Muscle of leg (tissue), 11 donors: Measurements from ENCODE around the gene COL23A1. TPM values are rescaled to one million over a fixed set of nuclear protein-coding genes. Genes with fewer than 3 reads are reported as not detected.

ENCODE experiments used
- DNase-seq: peaks from one replicate; pipeline ENCODE4 v3.0.0; 2013
- H3K27ac ChIP-seq: one replicate; pipeline ENCODE4 v1.5.1; 2013; ENCODE audit warnings: mild to moderate bottlenecking, low read length, control low read depth
- H3K27me3 ChIP-seq: one replicate; pipeline ENCODE4 v1.6.1; 2013; ENCODE audit warnings: low read length; ENCODE audit not compliant: control insufficient read depth, insufficient read depth
- H3K36me3 ChIP-seq: one replicate; pipeline ENCODE4 v1.6.1; 2013; ENCODE audit warnings: low read length; ENCODE audit not compliant: control insufficient read depth, insufficient read depth
- H3K4me1 ChIP-seq: one replicate; pipeline ENCODE4 v1.6.1; 2013; ENCODE audit warnings: low read length; ENCODE audit not compliant: control insufficient read depth, insufficient read depth
- H3K4me3 ChIP-seq: one replicate; pipeline ENCODE4 v1.5.1; 2013; ENCODE audit warnings: low read length, control low read depth
- H3K9me3 ChIP-seq: replicated peaks from 2 replicates; pipeline ENCODE4 v1.6.1; 2013; ENCODE audit warnings: low read depth, low read length; ENCODE audit not compliant: control insufficient read depth
- WGBS: methylation state at CpG from one replicate; pipeline ENCODE4 v1.1.5; 2013; ENCODE audit warnings: missing lambda C conversion rate; ENCODE audit not compliant: insufficient coverage; 5-methylcytosine and 5-hydroxymethylcytosine counted together
- polyA plus RNA-seq, 8 donors: library from polyadenylated mRNA; unstranded; fragments of 120-200 nt; gene quantifications; one replicate each; pipeline versions ENCODE4 v1.2.1 to v1.2.3, GENCODE V29; 2013; ENCODE audit warnings: inconsistent platforms in 1 of 8, low replicate concordance in 1 of 8; ENCODE audit not compliant: insufficient read length in 8 of 8, insufficient read depth in 1 of 8
- total RNA-seq: library from RNA; stranded (reverse); fragments of 120-200 nt; gene quantifications from one replicate; pipeline ENCODE4 v1.2.4, GENCODE V29; 2013

The COL23A1 gene
- total and polyA plus RNA-seq, 9 donors: 1.3 to 5.1 (median 3.0) TPM

DNA sequence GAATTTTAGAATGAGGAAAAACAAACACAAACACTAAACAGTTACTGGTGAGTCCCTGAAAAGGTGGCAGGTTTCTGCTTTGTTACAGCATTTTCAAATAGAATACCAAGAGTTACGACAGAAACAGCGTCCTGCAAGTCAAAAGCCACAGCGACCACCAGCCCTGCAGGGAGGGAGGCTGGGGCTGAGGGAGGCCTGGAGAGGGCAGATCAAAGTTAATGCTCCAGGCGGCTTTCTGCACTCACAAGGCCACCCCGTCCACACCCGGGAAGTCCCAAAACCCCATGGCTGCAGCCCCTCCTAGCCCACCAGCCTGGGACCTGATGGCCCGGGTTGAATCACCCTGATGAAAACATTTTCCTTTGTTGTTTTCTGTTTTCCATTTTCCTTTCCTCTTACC, 29.3 kb downstream of the COL23A1 start:
- 74% methylated on average over 5 of the region's 7 CpGs for WGBS
- Histone ChIP-seq H3K27ac (no peak overlapping the region), H3K36me3 (no peaks in the 10 kb centered on the region), H3K4me1 (peaks cover 10% of the 10 kb centered on the region), H3K4me3 (no peak overlapping the region), H3K9me3 (no peaks in the 10 kb centered on the region), H3K27me3 (peaks cover 3% of the 10 kb centered on the region)
- no peak for DNase-seq

DNA sequence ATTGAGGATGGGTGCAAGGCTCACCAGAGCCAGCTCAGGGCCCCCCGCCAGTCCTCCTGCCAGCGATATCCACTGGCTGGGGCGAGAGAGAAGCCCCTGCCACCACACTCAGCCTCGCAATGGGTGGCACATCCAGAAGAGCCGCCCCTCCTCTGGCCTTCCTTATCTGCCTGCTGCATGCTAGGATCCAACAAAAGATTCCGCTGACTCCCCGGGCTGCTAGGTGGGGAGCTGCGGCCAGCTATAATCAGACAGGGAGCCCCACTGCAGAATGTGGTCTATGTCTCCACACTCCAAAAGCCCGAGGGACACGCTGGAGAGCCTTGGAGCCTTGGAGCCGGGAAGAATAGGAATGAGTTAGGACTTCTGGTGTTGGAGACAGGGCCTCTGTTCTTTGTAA, 32.8 kb downstream of the COL23A1 start:
- H3K9me3 ChIP-seq: no peaks in the 10 kb centered on the region
- no peak overlapping the region for H3K4me3 ChIP-seq
- H3K36me3 ChIP-seq: no peaks in the 10 kb centered on the region
- H3K27ac ChIP-seq: no peak overlapping the region
- H3K27me3 ChIP-seq: peaks cover 3% of the 10 kb centered on the region
- 85% methylated on average over 11 of the region's 11 CpGs for WGBS
- DNase-seq: no peak
- peaks cover 10% of the 10 kb centered on the region for H3K4me1 ChIP-seq

DNA sequence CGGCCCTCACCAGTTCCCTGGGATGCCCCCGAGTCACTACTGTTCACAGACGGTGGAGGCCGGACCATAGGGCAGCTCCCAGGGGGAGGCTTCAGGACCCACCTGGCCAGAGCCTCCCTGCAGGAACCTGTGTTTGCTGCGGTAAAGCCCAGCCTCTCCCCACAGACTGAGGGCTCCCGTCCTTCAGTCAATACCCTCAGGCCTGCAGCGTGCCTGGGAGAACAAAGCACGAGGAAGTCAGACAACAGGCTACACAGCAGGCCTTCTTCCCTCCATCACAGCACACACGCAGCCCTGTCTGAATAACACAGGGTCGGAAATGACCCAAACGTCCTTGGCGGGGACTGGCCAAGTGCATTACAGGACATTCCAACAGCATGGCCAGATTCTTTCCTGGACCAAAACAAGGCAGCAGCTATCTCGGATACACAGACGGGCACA, 34.4 kb downstream of the COL23A1 start:
- 78% methylated on average over 13 of the region's 14 CpGs for whole genome bisulfite sequencing
- H3K27ac ChIP-seq: no peak overlapping the region
- peaks cover 8% of the 10 kb centered on the region for H3K27me3 ChIP-seq
- no peak for DNase-seq
- no peaks in the 10 kb centered on the region for H3K36me3 ChIP-seq
- no peaks in the 10 kb centered on the region for H3K9me3 ChIP-seq
- H3K4me3 ChIP-seq: no peak overlapping the region
- H3K4me1 ChIP-seq: peaks cover 4% of the 10 kb centered on the region

GRCh38 chr5:178555005-178555404, 35.2 kb downstream of the COL23A1 start:
- Histone ChIP-seq H3K4me1 (peaks cover 4% of the 10 kb centered on the region), H3K27ac (no peak overlapping the region), H3K4me3 (no peak overlapping the region), H3K36me3 (no peaks in the 10 kb centered on the region), H3K27me3 (peaks cover 6% of the 10 kb centered on the region), H3K9me3 (no peaks in the 10 kb centered on the region)
- 76% methylated on average over 4 of the region's 7 CpGs for WGBS
- DNase-seq: no peak

GRCh38 chr5:178554311-178554710, 35.9 kb downstream of the COL23A1 start:
- H3K4me3 ChIP-seq: no peak overlapping the region

GRCh38 chr5:178553517-178553916, 36.7 kb downstream of the COL23A1 start:
- 66% methylated on average over 10 of the region's 13 CpGs for WGBS
- H3K27me3 ChIP-seq: peaks cover 6% of the 10 kb centered on the region
- H3K4me1 ChIP-seq: peaks cover 4% of the 10 kb centered on the region
- no peak overlapping the region for H3K4me3 ChIP-seq
- no peak for DNase-seq
- H3K9me3 ChIP-seq: no peaks in the 10 kb centered on the region
- no peak overlapping the region for H3K27ac ChIP-seq
- H3K36me3 ChIP-seq: no peaks in the 10 kb centered on the region

More at GRCh38 chr5:178554311-178554710, 35.9 kb downstream of the COL23A1 start:
- Histone ChIP-seq H3K27me3 (peaks cover 6% of the 10 kb centered on the region), H3K27ac (no peak overlapping the region), H3K9me3 (no peaks in the 10 kb centered on the region), H3K36me3 (no peaks in the 10 kb centered on the region), H3K4me1 (peaks cover 4% of the 10 kb centered on the region)
- WGBS: 92% methylated on average over 11 of the region's 11 CpGs
- no peak for DNase-seq

DNA sequence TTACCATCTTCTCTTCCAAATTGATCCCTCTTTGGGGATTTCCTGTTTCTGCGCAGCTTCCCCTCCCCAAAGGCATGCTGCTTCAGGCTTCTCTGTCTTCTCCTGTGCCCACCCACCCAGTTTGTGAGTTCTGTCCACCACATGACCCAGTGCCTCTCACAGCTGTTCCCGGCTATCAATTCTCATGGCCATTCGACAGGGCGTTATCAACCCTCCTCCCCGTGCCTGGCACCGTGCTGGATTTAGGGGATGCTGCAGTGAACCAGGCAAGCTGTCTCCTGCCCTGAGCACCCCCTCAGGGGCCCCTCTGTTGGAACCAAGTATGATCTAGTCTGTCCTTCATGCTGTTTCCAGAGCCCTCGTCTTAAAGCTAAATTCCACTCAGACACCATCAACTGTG, 38.7 kb downstream of the COL23A1 start:
- no peak for DNase-seq
- no peaks in the 10 kb centered on the region for H3K9me3 ChIP-seq
- peaks cover 6% of the 10 kb centered on the region for H3K27me3 ChIP-seq
- no peak overlapping the region for H3K4me3 ChIP-seq
- no peak overlapping the region for H3K27ac ChIP-seq
- no peaks in the 10 kb centered on the region for H3K36me3 ChIP-seq
- WGBS: 57% methylated on average over 7 of the region's 7 CpGs
- peaks cover 10% of the 10 kb centered on the region for H3K4me1 ChIP-seq

DNA sequence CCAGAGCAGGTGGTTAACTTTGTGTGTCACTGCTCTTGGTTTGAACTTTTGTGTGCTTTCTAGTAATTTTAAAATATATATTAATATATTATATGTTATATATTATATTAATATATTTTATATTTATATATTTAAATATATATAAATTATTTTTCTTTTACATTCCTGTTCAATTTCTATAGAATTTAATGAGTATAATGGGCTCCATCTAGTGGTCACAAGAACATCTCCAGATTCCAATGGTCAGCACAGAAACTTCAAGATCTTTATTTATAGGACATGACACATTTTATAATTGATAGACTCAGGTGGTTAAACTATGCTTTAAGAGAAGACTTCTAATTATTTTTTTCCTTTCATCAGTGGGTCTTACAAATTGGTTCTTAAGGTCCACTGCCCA, 39.1 kb downstream of the COL23A1 start:
- H3K36me3 ChIP-seq: no peaks in the 10 kb centered on the region
- peaks cover 6% of the 10 kb centered on the region for H3K27me3 ChIP-seq
- H3K4me3 ChIP-seq: no peak overlapping the region
- DNase-seq: peak; percentile 56
- H3K9me3 ChIP-seq: no peaks in the 10 kb centered on the region
- H3K27ac ChIP-seq: no peak overlapping the region
- H3K4me1 ChIP-seq: peaks cover 10% of the 10 kb centered on the region

DNA sequence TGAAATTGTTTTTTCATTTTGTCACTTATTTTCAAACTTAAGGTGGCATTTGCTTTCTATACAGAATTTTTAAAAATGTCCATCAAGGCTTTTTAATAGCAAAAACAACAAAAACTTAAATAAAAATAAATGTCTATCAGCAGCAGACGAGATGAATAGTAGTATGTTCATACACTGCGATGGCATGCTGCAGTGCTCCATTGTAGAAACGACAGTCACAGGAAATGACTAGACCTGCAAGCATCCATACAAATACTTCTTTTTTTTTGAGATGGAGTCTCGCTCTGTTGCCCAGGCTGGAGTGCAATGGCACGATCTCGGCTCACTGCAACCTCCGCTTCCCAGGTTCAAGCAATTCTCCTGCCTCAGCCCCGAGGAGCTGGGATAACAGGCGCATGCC, 41.4 kb downstream of the COL23A1 start:
- DNase-seq: no peak
- peaks cover 10% of the 10 kb centered on the region for H3K4me1 ChIP-seq
- H3K27ac ChIP-seq: no peak overlapping the region
- peaks cover 6% of the 10 kb centered on the region for H3K27me3 ChIP-seq
- no peaks in the 10 kb centered on the region for H3K36me3 ChIP-seq
- no peak overlapping the region for H3K4me3 ChIP-seq
- 77% methylated on average over 8 of the region's 9 CpGs for WGBS
- H3K9me3 ChIP-seq: no peaks in the 10 kb centered on the region

DNA sequence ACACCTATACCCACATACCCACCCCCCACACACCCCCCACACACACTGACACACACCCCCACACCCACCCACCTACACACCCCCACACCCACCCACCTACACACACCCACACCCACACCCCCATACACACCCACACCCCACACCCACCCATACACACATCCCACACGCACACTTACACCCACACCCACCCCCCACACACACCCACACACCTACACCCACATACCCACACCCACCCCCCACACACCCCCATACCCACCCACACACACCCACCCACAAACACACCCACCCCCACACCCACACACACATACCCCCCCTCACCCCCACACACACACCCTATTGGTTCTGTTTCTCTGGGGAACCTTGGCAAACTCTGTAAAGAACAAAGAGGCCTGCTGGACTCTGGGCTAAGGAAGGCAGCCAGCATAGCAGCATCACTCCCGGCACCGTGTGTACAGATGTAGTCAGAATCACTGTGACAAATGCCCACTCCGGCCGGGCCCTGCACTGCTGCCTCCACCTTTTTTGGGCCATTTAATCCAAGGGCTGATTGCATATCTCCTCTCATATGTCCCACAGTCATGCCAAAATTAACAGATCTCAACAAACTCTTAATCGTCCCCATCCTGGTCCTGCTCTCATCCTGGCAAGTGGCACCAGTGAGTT, 42.3 kb downstream of the COL23A1 start:
- Histone ChIP-seq H3K27me3 (peaks cover 6% of the 10 kb centered on the region), H3K4me1 (peaks cover 10% of the 10 kb centered on the region), H3K9me3 (no peaks in the 10 kb centered on the region), H3K36me3 (no peaks in the 10 kb centered on the region), H3K4me3 (no peak overlapping the region), H3K27ac (no peak overlapping the region)
- no peak for DNase-seq
- WGBS: 61% methylated on average over 5 of the region's 6 CpGs
